HG02981 (cell line): ENCODE measurements around the gene ADRA2B.
"Not testable (repeated sequence)": the region's sequence is repeated elsewhere in the genome, so short reads cannot be mapped to it uniquely, and the experiment has no call there.

Experiments
- ATAC-seq: cut with Tn5 transposase; IDR thresholded peaks from one replicate; pipeline ENCODE4 v1.9.1; 2021; ENCODE audit warnings: mild to moderate bottlenecking, moderate library complexity; ENCODE audit not compliant: unreplicated experiment

Gene ADRA2B

GRCh38 chr2:96071977-96072491, 44.3 kb downstream of the ADRA2B start:
- ATAC-seq, result not testable (repeated sequence)

GRCh38 chr2:96071087-96071976, 45.0 kb downstream of the ADRA2B start:
- ATAC-seq, result not testable (repeated sequence)

- not testable (repeated sequence) for ATAC-seq
These were observed 46.0 kb downstream of the ADRA2B start for GRCh38 chr2:96070351-96070750.

GRCh38 chr2:96069878-96070277, 46.5 kb downstream of the ADRA2B start:
- not testable (repeated sequence) for ATAC-seq

GRCh38 chr2:96067902-96068581, 48.3 kb downstream of the ADRA2B start:
- not testable (repeated sequence) for ATAC-seq

GRCh38 chr2:96067098-96067660, 49.2 kb downstream of the ADRA2B start:
- not testable (repeated sequence) for ATAC-seq

- not testable (repeated sequence) for ATAC-seq
These were observed 49.9 kb downstream of the ADRA2B start for GRCh38 chr2:96066511-96066910.

GRCh38 chr2:96065954-96066353, 50.4 kb downstream of the ADRA2B start:
- ATAC-seq, result not testable (repeated sequence)

GRCh38 chr2:96065381-96065930, 50.9 kb downstream of the ADRA2B start:
- ATAC-seq, result no peak

GRCh38 chr2:96064760-96065159, 51.6 kb downstream of the ADRA2B start:
- ATAC-seq, result not testable (repeated sequence)

- not testable (repeated sequence) for ATAC-seq
These were observed 52.2 kb downstream of the ADRA2B start for GRCh38 chr2:96064047-96064675.

GRCh38 chr2:96063116-96063899, 53.1 kb downstream of the ADRA2B start:
- ATAC-seq, result not testable (repeated sequence)
